ENCODE results near the gene AIDA. TPM values are rescaled to one million over a fixed set of nuclear protein-coding genes. Genes with fewer than 3 reads are reported as not detected.

AIDA gene
- total RNA-seq, 2 donors from 2014 or later = 129 to 136 TPM

- H3K9ac ChIP-seq (ENCODE audit: extremely low read depth, low read length, poor library complexity, severe bottlenecking) = no peak overlapping the region
- no peak overlapping the region for H3K27ac Mint-ChIP-seq
- peaks cover 5% of the 10 kb centered on the region for H3K4me1 Mint-ChIP-seq
- no peak overlapping the region for H3K27ac ChIP-seq (ENCODE audit: low read depth, low read length)
- H3K27me3 ChIP-seq (ENCODE audit: control insufficient read depth, insufficient read depth, low read length, poor library complexity, severe bottlenecking) = no peaks in the 10 kb centered on the region
- no peak overlapping the region for H3K4me3 ChIP-seq (ENCODE audit: low read length)
- H3K9me3 ChIP-seq (ENCODE audit: control insufficient read depth, low read length) = no peaks in the 10 kb centered on the region
- H3K36me3 Mint-ChIP-seq (ENCODE audit: low read depth) = peaks cover 31% of the 10 kb centered on the region
- peaks cover 43% of the 10 kb centered on the region for H3K36me3 ChIP-seq (ENCODE audit: control insufficient read depth, insufficient read depth, low read length)
- no peaks in the 10 kb centered on the region for H3K4me1 ChIP-seq (ENCODE audit: control insufficient read depth, insufficient read depth, low read length)
- WGBS, 2 experiments (ENCODE audit: insufficient coverage in 1 of 2, insufficient read length in 1 of 2) = 100% methylated on average over 1 of the region's 1 CpG; no CpG with 5 or more reads in 1 of the 2 experiments
- H3K27me3 Mint-ChIP-seq (ENCODE audit: insufficient read depth) = no peaks in the 10 kb centered on the region
- no peak for TF ChIP-seq CTCF (conservative IDR thresholded peaks at IDR 0.05)
- H3K9me3 Mint-ChIP-seq = no peaks in the 10 kb centered on the region
- DNase-seq = no peak
- no peak overlapping the region for H3K4me3 Mint-ChIP-seq
Observed at GRCh38 chr1:222734740-222735139, 22.4 kb upstream of the AIDA start.

- peaks cover 5% of the 10 kb centered on the region for H3K4me1 Mint-ChIP-seq
- no peaks in the 10 kb centered on the region for H3K9me3 ChIP-seq (ENCODE audit: control insufficient read depth, low read length)
- 100% methylated on average over 2 of the region's 3 CpGs; no CpG with 5 or more reads in 1 of the 2 experiments for WGBS, 2 experiments (ENCODE audit: insufficient coverage in 1 of 2, insufficient read length in 1 of 2)
- no peak for DNase-seq
- H3K27ac Mint-ChIP-seq = no peak overlapping the region
- peaks cover 65% of the 10 kb centered on the region for H3K36me3 ChIP-seq (ENCODE audit: control insufficient read depth, insufficient read depth, low read length)
- no peaks in the 10 kb centered on the region for H3K27me3 ChIP-seq (ENCODE audit: control insufficient read depth, insufficient read depth, low read length, poor library complexity, severe bottlenecking)
- no peaks in the 10 kb centered on the region for H3K27me3 Mint-ChIP-seq (ENCODE audit: insufficient read depth)
- H3K36me3 Mint-ChIP-seq (ENCODE audit: low read depth) = peaks cover 42% of the 10 kb centered on the region
- no peak for TF ChIP-seq CTCF (conservative IDR thresholded peaks at IDR 0.05)
- no peaks in the 10 kb centered on the region for H3K4me1 ChIP-seq (ENCODE audit: control insufficient read depth, insufficient read depth, low read length)
- no peak overlapping the region for H3K27ac ChIP-seq (ENCODE audit: low read depth, low read length)
- H3K4me3 ChIP-seq (ENCODE audit: low read length) = no peak overlapping the region
- no peak overlapping the region for H3K9ac ChIP-seq (ENCODE audit: extremely low read depth, low read length, poor library complexity, severe bottlenecking)
- no peak overlapping the region for H3K4me3 Mint-ChIP-seq
- no peaks in the 10 kb centered on the region for H3K9me3 Mint-ChIP-seq
Observed at GRCh38 chr1:222732216-222733159, 20.2 kb upstream of the AIDA start.

GRCh38 chr1:222730866-222731265 is 18.6 kb upstream of the AIDA start:
- Histone ChIP-seq H3K4me3 (ENCODE audit: low read length) (no peak overlapping the region), H3K27me3 (ENCODE audit: control insufficient read depth, insufficient read depth, low read length, poor library complexity, severe bottlenecking) (no peaks in the 10 kb centered on the region), H3K4me1 (ENCODE audit: control insufficient read depth, insufficient read depth, low read length) (no peaks in the 10 kb centered on the region), H3K36me3 (ENCODE audit: control insufficient read depth, insufficient read depth, low read length) (peaks cover 78% of the 10 kb centered on the region), H3K9ac (ENCODE audit: extremely low read depth, low read length, poor library complexity, severe bottlenecking) (no peak overlapping the region), H3K9me3 (ENCODE audit: control insufficient read depth, low read length) (no peaks in the 10 kb centered on the region), H3K27ac (ENCODE audit: low read depth, low read length) (no peak overlapping the region)
- TF ChIP-seq CTCF (conservative IDR thresholded peaks at IDR 0.05) = no peak
- Mint-ChIP-seq H3K36me3 (ENCODE audit: low read depth) (peaks cover 48% of the 10 kb centered on the region), H3K4me1 (no peaks in the 10 kb centered on the region), H3K9me3 (no peaks in the 10 kb centered on the region), H3K27me3 (ENCODE audit: insufficient read depth) (no peaks in the 10 kb centered on the region), H3K27ac (no peak overlapping the region), H3K4me3 (no peak overlapping the region)
- DNase-seq = no peak
- 96 to 100% methylated on average over 1 of the region's 1 CpG for WGBS, 2 experiments (ENCODE audit: insufficient coverage in 1 of 2, insufficient read length in 1 of 2)

Data from endodermal cell (in vitro differentiated cells).